PC-3 (cell line): ENCODE measurements around the gene MYLK2.

ENCODE experiments used
- EZH2 ChIP-seq: fragments of 300-600 bp; sonication (generic); IDR thresholded peaks from one replicate; pipeline ENCODE4 v1.6.1; 2017; ENCODE audit warnings: antibody characterized with exemption, mild to moderate bottlenecking, low read length; ENCODE audit not compliant: unreplicated experiment
- TF ChIP-seq, protein P1 (sequence below): fragments of 300-600 bp; sonication (generic); conservative IDR thresholded peaks from 2 replicates; pipeline ENCODE4 v1.5.1; 2017; ENCODE audit warnings: antibody characterized with exemption, low read depth, mild to moderate bottlenecking, low read length

DNA sequence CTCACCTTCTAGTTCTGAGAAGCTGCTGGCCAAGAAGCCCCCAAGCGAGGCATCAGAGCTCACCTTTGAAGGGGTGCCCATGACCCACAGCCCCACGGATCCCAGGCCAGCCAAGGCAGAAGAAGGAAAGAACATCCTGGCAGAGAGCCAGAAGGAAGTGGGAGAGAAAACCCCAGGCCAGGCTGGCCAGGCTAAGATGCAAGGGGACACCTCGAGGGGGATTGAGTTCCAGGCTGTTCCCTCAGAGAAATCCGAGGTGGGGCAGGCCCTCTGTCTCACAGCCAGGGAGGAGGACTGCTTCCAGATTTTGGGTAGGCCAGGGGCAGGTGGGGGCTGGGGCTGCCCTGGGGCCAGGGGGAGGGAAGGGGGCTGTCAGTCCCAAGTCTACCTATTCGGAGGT lies 2.3 kb downstream of the MYLK2 start:
- TF ChIP-seq, protein P1, sequence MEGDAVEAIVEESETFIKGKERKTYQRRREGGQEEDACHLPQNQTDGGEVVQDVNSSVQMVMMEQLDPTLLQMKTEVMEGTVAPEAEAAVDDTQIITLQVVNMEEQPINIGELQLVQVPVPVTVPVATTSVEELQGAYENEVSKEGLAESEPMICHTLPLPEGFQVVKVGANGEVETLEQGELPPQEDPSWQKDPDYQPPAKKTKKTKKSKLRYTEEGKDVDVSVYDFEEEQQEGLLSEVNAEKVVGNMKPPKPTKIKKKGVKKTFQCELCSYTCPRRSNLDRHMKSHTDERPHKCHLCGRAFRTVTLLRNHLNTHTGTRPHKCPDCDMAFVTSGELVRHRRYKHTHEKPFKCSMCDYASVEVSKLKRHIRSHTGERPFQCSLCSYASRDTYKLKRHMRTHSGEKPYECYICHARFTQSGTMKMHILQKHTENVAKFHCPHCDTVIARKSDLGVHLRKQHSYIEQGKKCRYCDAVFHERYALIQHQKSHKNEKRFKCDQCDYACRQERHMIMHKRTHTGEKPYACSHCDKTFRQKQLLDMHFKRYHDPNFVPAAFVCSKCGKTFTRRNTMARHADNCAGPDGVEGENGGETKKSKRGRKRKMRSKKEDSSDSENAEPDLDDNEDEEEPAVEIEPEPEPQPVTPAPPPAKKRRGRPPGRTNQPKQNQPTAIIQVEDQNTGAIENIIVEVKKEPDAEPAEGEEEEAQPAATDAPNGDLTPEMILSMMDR = no peak
- no peak for TF ChIP-seq EZH2
